A673 (cell line): ENCODE data around the gene MCUB.

Source experiments
- CTCF ChIP-seq: fragments of 300-800, 200-600 bp; sonication (generic); conservative IDR thresholded peaks from 2 replicates; pipeline ENCODE4 v1.5.1; 2017; ENCODE audit warnings: low read depth, mild to moderate bottlenecking, antibody characterized with exemption, low read length, moderate library complexity, mixed read lengths
- EZH2 ChIP-seq: fragments of 200-600 bp; sonication (generic); IDR thresholded peaks from 2 replicates; pipeline ENCODE4 v1.6.1; 2017; ENCODE audit warnings: borderline replicate concordance, low read depth, mild to moderate bottlenecking, mixed read lengths, antibody characterized with exemption, low read length; ENCODE audit not compliant: poor library complexity, severe bottlenecking

GRCh38 chr4:109713500-109713899 is 153.5 kb downstream of the MCUB start:
- TF ChIP-seq CTCF (no peak), EZH2 (no peak)
